Neural cell (in vitro differentiated cells): ENCODE data around the gene SEPTIN5.

Experiments used
- CTCF ChIP-seq: fragments of 450-650 bp; IDR thresholded peaks from 2 replicates; pipeline ENCODE4 v1.5.1; 2014; ENCODE audit warnings: antibody characterized with exemption, mild to moderate bottlenecking, moderate library complexity; ENCODE audit not compliant: poor library complexity, severe bottlenecking
- EP300 ChIP-seq: fragments of 450-650 bp; conservative IDR thresholded peaks from 2 replicates; pipeline ENCODE4 v1.6.1; 2014; ENCODE audit warnings: antibody characterized with exemption, mild to moderate bottlenecking, moderate library complexity; ENCODE audit not compliant: poor library complexity, severe bottlenecking
- EZH2 ChIP-seq: fragments of 200-600, 300-800 bp; shearing (Covaris generic), sonication (generic); IDR thresholded peaks from 2 replicates; pipeline ENCODE4 v1.6.1; 2014; ENCODE audit warnings: antibody characterized with exemption, low read length, borderline replicate concordance, mild to moderate bottlenecking; ENCODE audit not compliant: insufficient read depth, poor library complexity, severe bottlenecking
- POLR2AphosphoS5 ChIP-seq: IDR thresholded peaks from 2 replicates; pipeline ENCODE4 v1.6.1; 2012
- RAD21 ChIP-seq: fragments of 450-650 bp; conservative IDR thresholded peaks from 2 replicates; pipeline ENCODE4 v1.6.1; 2014; ENCODE audit warnings: antibody characterized with exemption, mild to moderate bottlenecking, moderate library complexity
- REST ChIP-seq: IDR thresholded peaks from 2 replicates; pipeline ENCODE4 v1.6.1; 2012; ENCODE audit warnings: borderline replicate concordance
- SMC3 ChIP-seq: fragments of 450-650 bp; conservative IDR thresholded peaks from 2 replicates; pipeline ENCODE4 v1.6.1; 2014; ENCODE audit warnings: antibody characterized with exemption, mild to moderate bottlenecking, moderate library complexity; ENCODE audit not compliant: poor library complexity
- TAF1 ChIP-seq: IDR thresholded peaks from 2 replicates; pipeline ENCODE4 v1.6.1; 2012; ENCODE audit warnings: low read depth

- TF ChIP-seq CTCF (no peak), POLR2AphosphoS5 (no peak), TAF1 (no peak), EZH2 (no peak), EP300 (no peak), RAD21 (no peak), SMC3 (no peak), REST (no peak)
Observed at GRCh38 chr22:19671316-19671715, 43.0 kb upstream of the SEPTIN5 start.
